Transverse colon (tissue), 4 donors: Measurements from ENCODE around the gene RELL2. TPM values are rescaled to one million over a fixed set of nuclear protein-coding genes. Genes with fewer than 3 reads are reported as not detected.

ENCODE experiments used
- DNase-seq: peaks from one replicate; pipeline ENCODE4 v3.0.0-alpha.2; 2019
- H3K27ac ChIP-seq, 4 donors: fragments of 200-600 bp; sonication (generic); 2 replicates each; pipeline ENCODE4 v1.5.1; 2016 to 2018; ENCODE audit warnings: inconsistent platforms in 4 of 4
- H3K27me3 ChIP-seq: fragments of 200-600 bp; sonication (generic); 2 replicates; pipeline ENCODE4 v1.5.1; 2017; ENCODE audit warnings: inconsistent platforms
- H3K36me3 ChIP-seq, 4 donors: fragments of 200-600 bp; sonication (generic); 2 replicates each; pipeline ENCODE4 v1.5.1; 2017 to 2019; ENCODE audit warnings: inconsistent platforms in 4 of 4
- H3K4me1 ChIP-seq, 4 donors: fragments of 200-600 bp; sonication (generic); 2 replicates each; pipeline ENCODE4 v1.5.1; 2017 to 2020; ENCODE audit warnings: inconsistent platforms in 4 of 4
- H3K4me3 ChIP-seq, 4 donors: fragments of 200-600 bp; sonication (generic); 1 replicate in 1 of 4; 2 replicates in 3 of 4; pipeline versions ENCODE4 v1.5.1 to v1.6.1; 2017 to 2019; ENCODE audit warnings: inconsistent platforms in 4 of 4
- H3K9me3 ChIP-seq, 2 donors: fragments of 200-600 bp; sonication (generic); 2 replicates each; pipeline ENCODE4 v1.5.1; 2017 to 2019; ENCODE audit warnings: inconsistent platforms in 2 of 2
- CTCF ChIP-seq, 5 experiments: fragments of 200-600 bp in 3 of 5; fragments of 450-650 bp in 2 of 5; sonication (generic) in 3 of 5; IDR thresholded peaks; 1 replicate in 2 of 5; 2 replicates in 3 of 5; pipeline ENCODE4 v1.5.1; 2016 to 2017; ENCODE audit warnings: antibody characterized with exemption in 5 of 5, inconsistent platforms in 3 of 5, mild to moderate bottlenecking in 2 of 5, moderate library complexity in 1 of 5
- EP300 ChIP-seq: sonication (generic); formaldehyde crosslinking; IDR thresholded peaks from one replicate; pipeline ENCODE4 v1.6.1; 2017; ENCODE audit warnings: antibody characterized with exemption, low read depth
- POLR2A ChIP-seq: fragments of 450-650 bp; IDR thresholded peaks from one replicate; pipeline ENCODE4 v1.6.1; 2016; ENCODE audit warnings: antibody characterized with exemption, mild to moderate bottlenecking, moderate library complexity
- POLR2AphosphoS5 ChIP-seq, 3 donors: sonication (generic); formaldehyde crosslinking; IDR thresholded peaks; one replicate each; pipeline ENCODE4 v1.6.1; 2016; ENCODE audit warnings: antibody characterized with exemption in 3 of 3
- WGBS, 2 donors: methylation state at CpG; one replicate each; pipeline ENCODE4 v1.1.5; 2018; ENCODE audit warnings: low coverage in 1 of 2; 5-methylcytosine and 5-hydroxymethylcytosine counted together
- in situ Hi-C, 4 donors: fragments of 200-750 bp; cut with MboI; loops; one replicate each; pipeline versions ENCODE4 v1.15.0 to v1.15.1; 2017; ENCODE audit warnings: low sequenced_read_pairs in 3 of 4, low pct_ligation_motif_present in 1 of 4, low pct_unique_long_range_greater_than_20kb in 1 of 4
- intact Hi-C: fragments of 100-400 bp; cut with DNase I; formaldehyde crosslinking; loops from one replicate; pipeline ENCODE4 v1.15.1; 2023; ENCODE audit warnings: low total_unique reads
- total RNA-seq, 4 donors: library from RNA; depleted of rRNA; stranded (reverse); fragments of >200 nt; gene quantifications; one replicate each; pipeline ENCODE4 v1.1.0, GENCODE V29; 2016

RELL2 gene
- total RNA-seq, 4 donors from 2014 or later = 4.4 to 19.1 (median 7.5) TPM

- intact Hi-C loops = no loop called here
- in situ Hi-C loops = no loop called here
- WGBS, 2 donors = 58 to 63% methylated on average over 3 of the region's 3 CpGs
- H3K4me1 ChIP-seq = peaks cover 0 to 18% (median under 1%) of the 10 kb centered on the region in 4 donors
- no peaks in the 10 kb centered on the region for H3K27me3 ChIP-seq
- H3K4me3 ChIP-seq = no peak overlapping the region
- no peak for DNase-seq
- H3K36me3 ChIP-seq = no peaks in the 10 kb centered on the region
- no peak for TF ChIP-seq POLR2AphosphoS5 (IDR thresholded peaks at IDR 0.05)
- TF ChIP-seq EP300 = no peak
- no peak for TF ChIP-seq POLR2A
- TF ChIP-seq CTCF (IDR thresholded peaks at IDR 0.05) = no peak
- H3K9me3 ChIP-seq = no peaks in the 10 kb centered on the region
- no peak overlapping the region for H3K27ac ChIP-seq
These were observed 38.1 kb upstream of the RELL2 start for GRCh38 chr5:141598391-141599345.

- Histone ChIP-seq H3K27ac (peak overlapping the region in 1 of 4 donors; percentile 64), H3K4me3 (no peak overlapping the region), H3K36me3 (no peaks in the 10 kb centered on the region), H3K27me3 (no peaks in the 10 kb centered on the region), H3K9me3 (no peaks in the 10 kb centered on the region), H3K4me1 (peaks cover 4 to 44% (median 13%) of the 10 kb centered on the region in 4 donors)
- WGBS, 2 donors = 84 to 89% methylated on average over 1 of the region's 1 CpG
- intact Hi-C loops (no loop called here), in situ Hi-C loops (no loop called here)
- DNase-seq = no peak
- no peak for TF ChIP-seq POLR2AphosphoS5 (IDR thresholded peaks at IDR 0.05)
These were observed 34.2 kb upstream of the RELL2 start for GRCh38 chr5:141602606-141603005.

- H3K9me3 ChIP-seq = no peaks in the 10 kb centered on the region
- DNase-seq = peak; percentile 60
- peaks cover 4 to 50% (median 14%) of the 10 kb centered on the region in 4 donors for H3K4me1 ChIP-seq
- intact Hi-C loops = no loop called here
- no peak for TF ChIP-seq CTCF (IDR thresholded peaks at IDR 0.05)
- TF ChIP-seq EP300 = no peak
- peak in 2 of 3 donors; percentile 17 to 49 for TF ChIP-seq POLR2AphosphoS5 (IDR thresholded peaks at IDR 0.05)
- WGBS, 2 donors = 38 to 50% methylated on average over 4 to 6 of the region's 6 CpGs
- no peaks in the 10 kb centered on the region for H3K36me3 ChIP-seq
- in situ Hi-C loops = no loop called here
- H3K27me3 ChIP-seq = no peaks in the 10 kb centered on the region
- peak overlapping the region; percentile 54 to 72 (median 64) for H3K27ac ChIP-seq
- H3K4me3 ChIP-seq = no peak overlapping the region
These were observed 32.7 kb upstream of the RELL2 start for GRCh38 chr5:141603923-141604717.

- no peaks in the 10 kb centered on the region for H3K9me3 ChIP-seq
These were observed 31.1 kb upstream of the RELL2 start for GRCh38 chr5:141605523-141606277.

More at GRCh38 chr5:141605523-141606277, 31.1 kb upstream of the RELL2 start:
- Histone ChIP-seq H3K27me3 (no peaks in the 10 kb centered on the region), H3K4me3 (no peak overlapping the region), H3K27ac (peak overlapping the region; percentile 40 to 72 (median 59)), H3K4me1 (peaks cover 4 to 58% (median 14%) of the 10 kb centered on the region in 4 donors), H3K36me3 (no peaks in the 10 kb centered on the region)
- peak; percentile 60 for DNase-seq
- in situ Hi-C loops = no loop called here
- TF ChIP-seq POLR2A = no peak
- TF ChIP-seq POLR2AphosphoS5 (IDR thresholded peaks at IDR 0.05) = peak in 1 of 3 donors; percentile 14
- WGBS, 2 donors = 60 to 71% methylated on average over 6 of the region's 6 CpGs
- intact Hi-C loops = no loop called here
